SK-N-MC (cell line): ENCODE results near the gene MCRS1.

Experiments used
- EZH2 ChIP-seq: fragments of 200-600 bp; sonication (generic); IDR thresholded peaks from one replicate; pipeline ENCODE4 v1.6.1; 2017; ENCODE audit warnings: antibody characterized with exemption
- FOXP2 ChIP-seq: optimal IDR thresholded peaks from 2 replicates; pipeline ENCODE3; 2011; ENCODE audit warnings: mild to moderate bottlenecking, moderate library complexity; ENCODE audit not compliant: insufficient read depth; ENCODE audit errors: extremely low read length, control extremely low read depth
- POLR2AphosphoS5 ChIP-seq: IDR thresholded peaks from 2 replicates; pipeline ENCODE4 v1.6.1; 2012; ENCODE audit warnings: mild to moderate bottlenecking, low read depth, low read length, borderline replicate concordance

GRCh38 chr12:49546481-49546880 lies 21.5 kb downstream of the MCRS1 start:
- TF ChIP-seq FOXP2 (no peak), POLR2AphosphoS5 (no peak), EZH2 (no peak)
